GM18508 (cell line): ENCODE measurements around the gene DDAH2.
"Not testable (repeated sequence)": the region's sequence is repeated elsewhere in the genome, so short reads cannot be mapped to it uniquely, and the experiment has no call there.

Experiments used
- ATAC-seq: cut with Tn5 transposase; IDR thresholded peaks from one replicate; pipeline ENCODE4 v1.9.1; 2021; ENCODE audit warnings: moderate number of reproducible peaks; ENCODE audit not compliant: insufficient read depth, unreplicated experiment

The DDAH2 gene

DNA sequence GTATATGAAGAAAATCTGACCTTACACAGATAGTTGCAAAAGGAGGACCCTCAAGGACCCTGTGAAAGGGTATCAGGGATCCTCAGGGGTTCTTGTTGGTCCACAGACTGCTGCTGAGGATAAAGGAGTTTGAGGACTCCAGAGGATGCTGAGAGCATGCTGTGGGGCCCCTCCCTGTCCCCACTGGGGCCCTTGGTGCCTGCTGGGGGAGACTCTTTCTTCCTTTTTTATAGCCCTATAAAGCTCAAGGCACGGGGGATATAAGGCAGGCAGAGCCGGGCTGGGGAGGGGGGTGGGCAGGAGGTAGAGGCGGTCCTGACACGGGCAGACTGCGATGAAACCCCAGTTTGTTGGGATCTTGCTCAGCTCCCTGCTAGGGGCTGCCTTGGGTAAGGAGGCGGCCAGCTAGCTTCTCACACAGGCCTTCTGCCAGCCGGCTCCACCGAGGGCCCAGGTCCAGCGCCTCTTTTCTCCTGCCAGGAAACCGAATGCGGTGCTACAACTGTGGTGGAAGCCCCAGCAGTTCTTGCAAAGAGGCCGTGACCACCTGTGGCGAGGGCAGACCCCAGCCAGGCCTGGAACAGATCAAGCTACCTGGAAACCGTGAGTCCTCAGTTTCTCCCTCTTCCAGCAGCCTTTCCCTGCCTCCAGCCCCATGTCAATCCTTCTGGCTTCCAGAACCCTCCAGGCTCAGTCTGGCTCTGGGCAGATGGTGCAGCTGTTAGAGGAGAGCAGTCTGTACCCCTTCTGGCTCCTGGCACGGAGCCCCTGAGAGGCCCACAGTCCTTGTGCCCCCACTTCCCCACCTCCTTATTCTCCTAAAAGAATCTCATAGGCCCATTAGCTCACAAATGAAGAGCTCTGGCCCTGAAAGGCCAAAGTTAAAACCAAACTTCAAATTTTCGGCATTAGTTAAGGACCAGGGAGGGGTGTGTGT lies 13.8 kb downstream of the DDAH2 start, which contains the start of gene LY6G6D:
Gene LY6G6D, plus strand, starts transcription at position 327 of the 937 bp plus-strand sequence. Its CDS starts 8 bp downstream, at position 335.
- ATAC-seq, result no peak

DNA sequence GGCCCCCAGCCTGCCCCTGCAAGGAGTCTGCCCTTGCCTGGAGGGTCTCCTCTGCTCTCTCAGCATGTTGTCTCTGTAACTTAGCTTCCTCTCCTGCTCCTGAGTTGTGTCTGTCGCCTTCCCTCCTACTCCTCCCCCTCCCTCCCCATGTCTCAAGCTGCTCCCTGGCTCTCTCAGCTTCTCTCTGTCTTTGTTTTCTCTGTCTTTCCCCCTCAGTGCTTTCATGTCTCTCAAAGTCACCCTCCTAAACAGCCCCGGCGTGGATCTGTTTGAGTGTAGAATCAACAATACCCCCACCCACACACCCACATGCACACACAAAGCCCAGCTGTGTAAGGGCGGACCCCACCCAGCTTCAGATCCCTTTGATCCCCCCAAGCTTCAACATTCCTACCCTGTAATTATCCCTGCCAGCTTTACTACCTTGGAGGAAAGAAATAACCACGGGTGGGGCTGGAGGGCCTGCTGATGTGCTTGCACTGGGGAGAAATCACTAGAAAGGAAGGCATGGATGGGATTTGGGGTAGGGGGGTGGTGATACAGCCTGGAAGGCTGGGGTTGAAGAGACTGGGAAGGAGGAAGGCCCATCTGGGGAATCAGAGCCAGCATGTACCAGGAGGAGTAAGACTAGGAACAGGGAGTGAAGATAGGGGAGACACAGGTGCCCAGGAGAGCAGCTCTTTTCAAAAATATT lies 15.0 kb downstream of the DDAH2 start:
- no peak for ATAC-seq

DNA sequence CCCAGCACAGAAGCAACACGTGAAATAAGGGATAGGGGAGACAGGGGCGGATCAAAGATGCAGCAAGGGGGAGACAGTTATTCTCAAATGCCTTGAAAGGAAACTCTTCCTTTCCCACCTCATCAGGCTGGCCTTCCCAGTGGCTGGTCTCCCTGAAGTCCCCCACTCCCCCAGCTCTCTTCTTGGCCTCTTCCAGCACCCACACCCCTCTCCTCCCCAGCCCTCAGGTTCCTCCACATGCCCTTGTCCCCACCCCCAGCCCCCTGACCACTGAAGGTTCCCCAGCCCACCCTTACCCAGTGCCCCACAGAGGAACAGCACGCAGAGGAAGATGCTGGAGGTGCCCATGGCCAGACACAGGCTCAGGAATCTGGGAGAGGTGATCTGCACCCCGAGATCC lies 15.6 kb downstream of the DDAH2 start:
- ATAC-seq, result no peak

DNA sequence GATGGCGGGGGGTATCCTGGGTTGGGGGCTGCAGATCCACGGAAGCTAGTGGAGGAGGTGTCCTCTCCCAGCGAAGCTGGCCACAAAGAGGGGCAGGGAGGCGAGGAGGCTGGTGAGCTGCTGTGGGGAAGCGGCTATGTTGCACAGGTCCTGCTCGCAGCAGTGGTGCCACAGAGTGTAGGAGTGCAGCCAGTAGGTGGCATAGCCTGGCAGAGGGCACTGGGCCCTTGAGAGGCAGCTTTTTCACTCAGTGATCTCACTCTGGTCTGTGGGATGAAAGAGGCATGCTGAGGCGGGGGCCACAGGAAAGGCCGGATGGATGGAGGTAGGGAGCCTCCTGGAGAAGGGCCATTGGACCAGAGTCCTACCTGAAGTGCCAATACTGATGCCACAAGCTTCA lies 16.8 kb downstream of the DDAH2 start:
- ATAC-seq, result no peak

DNA sequence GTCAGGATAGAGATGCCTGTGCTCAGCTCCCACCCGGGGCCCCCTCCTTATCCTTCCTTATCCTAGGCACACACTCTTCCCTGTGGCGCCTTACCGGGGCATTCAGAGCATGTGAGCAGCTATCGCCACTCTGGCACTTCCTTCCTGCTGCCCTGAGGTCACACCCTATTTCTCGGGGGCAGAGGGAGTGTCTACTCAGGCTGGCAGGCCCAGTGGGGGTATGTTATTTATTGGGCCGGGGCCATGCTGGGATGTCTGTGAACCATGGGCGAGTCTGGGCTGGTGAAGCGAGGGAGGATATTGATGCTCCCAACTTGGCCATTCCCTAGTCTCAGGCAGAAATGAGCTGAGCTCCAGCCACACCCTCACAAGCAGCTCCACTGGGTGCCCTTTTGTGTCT lies 17.9 kb downstream of the DDAH2 start:
- no peak for ATAC-seq

DNA sequence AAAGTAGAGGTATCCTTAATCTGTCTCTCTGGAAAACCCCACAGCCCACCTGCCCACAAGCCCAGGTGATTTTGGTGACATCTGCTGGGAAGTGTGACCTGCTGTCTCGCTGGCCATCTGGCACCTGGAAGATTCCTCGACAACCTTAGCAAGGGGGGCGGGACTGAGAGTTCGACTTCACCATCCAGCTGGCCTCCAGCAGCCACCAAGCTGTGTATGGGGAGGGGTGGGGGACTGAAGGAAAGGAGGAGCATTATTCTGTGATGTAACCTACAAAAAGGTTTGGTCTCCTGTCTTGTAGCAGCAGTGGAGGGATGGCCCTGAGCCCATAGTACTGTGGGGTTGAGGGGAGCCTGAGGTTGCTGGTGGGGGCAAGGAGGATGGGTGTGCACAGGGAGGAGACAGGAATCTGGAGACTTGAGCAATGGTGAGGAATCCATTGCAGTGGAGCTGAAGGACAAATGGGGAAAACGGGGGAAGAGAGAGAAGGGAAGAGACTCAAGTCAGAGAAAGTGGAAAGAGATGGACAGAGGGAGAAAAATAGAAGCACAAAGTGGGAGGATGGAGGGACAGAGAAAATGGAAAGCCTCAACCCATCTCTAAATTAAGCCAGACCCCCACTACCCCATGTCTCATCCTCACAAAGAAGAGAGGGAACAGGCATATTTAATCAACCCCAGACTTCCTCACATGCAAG lies 18.4 kb downstream of the DDAH2 start:
- ATAC-seq, result no peak

DNA sequence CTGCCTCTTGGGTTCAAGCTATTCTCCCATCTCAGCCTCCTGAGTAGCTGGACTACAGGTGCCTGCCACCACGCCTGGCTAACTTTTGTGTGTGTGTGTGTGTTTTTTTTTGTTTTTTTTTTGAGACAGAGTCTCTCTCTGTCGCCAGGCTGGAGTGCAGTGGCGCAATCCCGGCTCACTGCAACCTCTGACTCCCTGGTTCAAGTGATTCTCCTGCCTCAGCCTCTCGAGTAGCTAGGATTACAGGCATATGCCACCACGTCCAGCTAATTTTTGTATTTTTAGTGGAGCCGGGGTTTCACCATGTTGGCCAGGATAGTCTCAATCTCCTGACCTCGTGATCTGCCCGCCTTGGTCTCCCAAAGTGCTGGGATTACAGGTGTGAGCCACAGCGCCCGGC lies 19.9 kb downstream of the DDAH2 start:
- not testable (repeated sequence) for ATAC-seq

DNA sequence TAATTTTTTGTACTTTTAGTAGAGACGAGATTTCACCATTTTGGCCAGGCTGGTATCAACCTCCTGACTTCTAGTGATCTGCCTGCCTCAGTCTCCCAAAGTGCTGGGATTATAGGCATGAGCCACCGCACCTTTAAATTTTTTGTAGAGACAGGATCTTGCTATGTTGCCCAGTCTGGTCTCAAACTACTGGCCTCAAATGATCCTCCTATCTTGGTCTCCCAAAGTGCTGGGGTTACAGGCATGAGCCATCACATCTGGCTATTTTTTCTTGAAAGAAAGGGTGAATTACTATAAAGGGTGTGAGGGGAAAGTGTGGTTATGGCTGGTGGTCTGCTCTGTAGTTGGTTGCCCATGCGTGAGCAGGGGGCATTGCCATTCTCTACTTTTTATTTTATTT lies 20.9 kb downstream of the DDAH2 start:
- ATAC-seq, result no peak

DNA sequence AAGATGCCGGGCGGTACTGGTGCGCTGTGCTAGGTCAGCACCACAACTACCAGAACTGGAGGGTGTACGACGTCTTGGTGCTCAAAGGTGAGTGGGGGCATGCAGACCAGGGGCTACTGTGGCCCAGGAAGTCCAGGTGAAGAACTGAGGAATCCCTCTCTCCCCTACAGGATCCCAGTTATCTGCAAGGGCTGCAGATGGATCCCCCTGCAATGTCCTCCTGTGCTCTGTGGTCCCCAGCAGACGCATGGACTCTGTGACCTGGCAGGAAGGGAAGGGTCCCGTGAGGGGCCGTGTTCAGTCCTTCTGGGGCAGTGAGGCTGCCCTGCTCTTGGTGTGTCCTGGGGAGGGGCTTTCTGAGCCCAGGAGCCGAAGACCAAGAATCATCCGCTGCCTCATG lies 21.4 kb downstream of the DDAH2 start:
- ATAC-seq, result no peak

DNA sequence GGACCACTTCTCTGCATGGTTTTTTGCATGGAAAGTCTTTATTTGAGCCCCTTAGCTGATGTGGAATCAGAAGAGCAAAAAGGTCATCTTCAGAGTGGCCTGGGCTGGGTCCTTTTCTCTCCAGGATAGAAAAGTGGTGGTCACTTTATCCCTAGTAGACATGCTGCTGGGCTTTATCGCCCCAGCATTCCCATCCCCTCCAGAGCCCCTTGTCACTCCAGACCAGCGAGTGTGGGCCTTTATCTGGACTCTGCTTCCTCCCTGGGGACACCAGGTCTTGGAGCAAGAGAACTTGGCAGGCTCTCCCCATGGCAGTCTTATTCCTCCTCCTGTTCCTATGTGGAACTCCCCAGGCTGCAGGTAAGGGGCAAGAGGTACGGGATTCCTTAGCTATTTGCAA lies 22.5 kb downstream of the DDAH2 start, which contains the start of gene LY6G6F:
Gene LY6G6F, plus strand, starts transcription at position 268 of the 400 bp plus-strand sequence. Its CDS starts 41 bp downstream, at position 309.
- ATAC-seq, result no peak

DNA sequence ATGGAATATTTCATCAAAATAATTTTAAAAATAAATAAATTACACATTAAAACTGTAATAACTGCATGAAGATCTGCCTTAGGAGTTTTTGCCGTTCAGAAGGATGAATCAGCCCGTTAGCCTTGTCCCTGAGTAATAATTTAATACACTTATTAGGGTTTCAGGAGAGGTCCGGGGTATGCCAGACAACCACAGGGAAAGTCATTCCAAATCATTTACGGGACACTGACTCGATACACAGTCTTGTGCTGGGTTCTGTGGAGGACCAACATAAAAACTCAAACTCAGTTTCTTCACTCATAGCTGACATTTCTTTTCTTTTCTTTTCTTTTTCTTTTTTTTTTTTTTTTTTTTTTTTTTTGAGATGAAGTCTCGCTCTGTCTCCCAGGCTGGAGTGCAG lies 23.2 kb downstream of the DDAH2 start:
- no peak for ATAC-seq

DNA sequence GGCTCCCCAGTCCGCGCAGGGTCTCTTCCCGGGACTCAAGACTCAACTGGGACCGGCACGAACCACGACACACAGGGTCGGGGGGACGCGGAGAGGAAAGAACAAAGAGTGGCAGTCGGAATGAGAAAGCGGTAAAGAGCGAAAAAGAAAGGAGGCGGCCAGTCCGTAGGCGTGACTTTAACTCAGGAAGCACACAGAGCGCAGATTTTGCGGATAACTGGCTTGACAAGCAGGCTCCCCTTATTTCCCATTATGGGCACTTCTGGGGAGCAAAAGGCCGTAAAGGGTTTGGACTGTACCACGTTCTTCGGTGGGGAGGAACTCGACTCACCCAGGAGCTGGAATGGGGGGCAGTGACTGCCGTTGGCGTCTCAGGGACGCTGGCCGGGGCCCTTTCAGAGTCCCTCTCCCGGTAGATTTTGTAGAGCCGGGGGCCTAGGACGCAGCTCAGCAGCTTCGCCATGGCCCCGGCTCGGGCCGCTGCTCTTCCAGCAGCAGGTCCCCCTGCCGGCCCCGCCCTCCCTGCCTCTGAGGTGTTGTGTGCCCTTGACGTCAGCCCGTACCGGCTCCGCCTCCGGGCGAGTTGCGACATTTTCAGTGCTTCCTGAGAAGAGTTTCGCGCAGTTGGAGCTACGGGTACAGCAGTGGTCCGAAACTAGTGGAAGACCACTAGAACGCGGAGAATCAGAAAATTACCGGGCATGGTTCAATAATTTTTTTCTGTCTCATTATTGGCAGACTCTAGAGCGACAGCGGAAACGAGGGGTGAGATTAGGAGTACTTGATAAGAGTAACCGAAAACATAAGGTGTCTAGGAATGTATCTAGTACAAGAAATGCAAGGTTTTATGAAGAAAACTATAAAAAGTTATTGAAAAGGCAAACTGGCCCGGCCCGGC lies 26.0 kb downstream of the DDAH2 start, which contains the start of gene ABHD16A:
Gene ABHD16A, minus strand, starts transcription at position 506 of the 898 bp plus-strand sequence. Its CDS starts 43 bp downstream, at position 463.
- ATAC-seq, result no peak

DNA sequence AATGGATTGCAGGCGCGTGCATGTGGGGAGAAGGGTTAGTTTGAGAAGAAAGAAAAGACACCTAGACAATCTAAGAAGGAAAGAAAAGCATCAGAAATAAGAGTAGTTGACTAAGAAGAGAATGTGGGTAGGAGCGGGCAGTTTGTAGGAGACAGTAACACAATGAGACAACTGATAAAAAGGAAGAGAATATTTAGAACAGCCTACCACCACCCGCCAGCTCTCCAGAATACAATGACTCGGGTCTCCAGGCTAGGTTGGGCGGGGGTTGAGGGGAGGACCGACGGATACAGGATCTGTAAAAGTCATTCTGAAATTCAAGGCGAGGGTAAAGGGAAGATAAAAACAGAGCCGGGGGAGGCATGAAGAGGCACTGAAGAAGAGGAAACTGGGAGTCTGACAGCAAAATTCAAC lies 26.7 kb downstream of the DDAH2 start:
- ATAC-seq, result no peak

DNA sequence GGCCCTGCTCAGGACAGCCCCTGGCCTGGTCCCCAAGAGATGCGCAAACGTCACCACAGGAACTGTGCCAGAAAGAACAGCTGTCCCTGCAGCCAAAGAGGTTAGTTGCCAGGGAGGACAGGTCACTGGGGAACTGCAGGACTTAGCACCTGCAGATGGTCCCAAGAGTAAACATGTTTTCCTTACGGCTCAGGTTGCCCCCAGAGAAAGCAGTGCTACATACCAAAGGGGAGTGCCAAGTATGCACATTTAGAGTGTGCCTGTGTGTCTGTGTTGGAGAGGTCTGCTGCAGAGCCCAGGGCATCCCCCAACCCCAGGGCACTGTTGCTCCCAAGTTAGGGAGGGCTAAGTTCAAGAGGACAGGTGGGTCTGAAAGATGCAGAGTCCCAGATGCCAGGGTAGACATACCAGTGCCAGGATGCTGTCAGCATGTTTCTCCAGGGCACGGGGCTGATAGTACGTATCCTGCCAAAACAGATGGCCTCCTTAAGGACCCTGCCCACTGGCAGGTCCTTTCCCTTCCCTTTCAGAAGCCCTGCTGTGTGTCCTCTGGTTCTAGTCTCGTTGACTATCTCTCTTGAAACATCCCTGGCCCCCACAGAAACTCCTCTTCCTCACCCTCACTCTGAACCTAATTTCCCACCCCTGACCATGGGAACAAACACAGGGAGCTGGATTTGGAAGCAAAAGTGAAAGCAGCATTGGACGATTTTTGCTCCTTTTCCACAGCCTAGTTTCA lies 27.3 kb downstream of the DDAH2 start:
- ATAC-seq, result no peak

DNA sequence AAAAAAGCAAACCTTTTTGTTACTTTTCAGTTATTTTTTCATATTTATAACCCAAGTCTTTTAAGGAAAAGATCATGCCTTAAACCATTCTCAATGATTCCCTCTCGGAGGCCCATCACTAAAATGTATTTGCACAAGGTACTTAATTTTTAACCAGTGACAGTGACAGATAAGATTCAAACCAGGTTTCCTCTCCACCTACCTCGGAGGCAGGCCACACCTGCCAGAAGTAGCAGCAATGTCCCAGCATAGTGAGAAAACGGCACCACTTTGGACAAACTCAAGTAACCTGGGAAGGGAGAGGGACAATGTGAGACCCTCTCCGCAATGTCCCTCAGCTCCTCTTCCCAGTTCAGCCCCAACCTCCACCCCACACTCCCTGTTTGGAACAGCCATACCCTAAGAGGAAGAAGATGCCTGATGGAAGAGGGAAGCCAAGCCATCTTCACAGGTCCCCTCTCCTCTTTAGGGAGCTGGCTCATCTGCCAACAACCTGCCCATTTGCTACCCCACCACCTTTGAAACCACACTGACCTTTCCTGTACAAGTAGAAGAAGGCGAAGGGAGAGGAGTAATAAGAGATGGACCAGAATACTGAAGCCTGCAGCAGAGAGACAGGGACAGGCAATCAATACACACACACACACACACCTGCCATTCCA lies 28.2 kb downstream of the DDAH2 start:
- no peak for ATAC-seq

DNA sequence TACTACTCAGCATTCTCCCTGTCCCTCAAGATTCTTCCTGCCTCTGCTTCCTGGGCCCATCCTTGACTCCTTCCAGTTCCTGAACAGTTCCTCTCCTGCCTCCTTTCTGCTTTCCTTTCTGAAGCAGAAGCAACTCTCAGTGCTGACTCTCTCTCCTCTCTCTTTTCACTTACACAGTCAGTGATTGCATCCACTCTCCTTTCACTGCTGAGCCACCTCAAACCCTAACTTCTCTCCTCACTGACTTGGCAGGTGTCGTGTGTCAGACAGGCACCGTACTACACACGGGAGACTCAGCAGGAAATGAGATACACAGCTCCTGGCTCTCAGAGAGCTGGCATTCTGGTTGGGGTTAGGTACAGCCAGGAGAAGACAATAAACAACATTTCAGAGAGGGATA lies 31.5 kb downstream of the DDAH2 start:
- no peak for ATAC-seq

DNA sequence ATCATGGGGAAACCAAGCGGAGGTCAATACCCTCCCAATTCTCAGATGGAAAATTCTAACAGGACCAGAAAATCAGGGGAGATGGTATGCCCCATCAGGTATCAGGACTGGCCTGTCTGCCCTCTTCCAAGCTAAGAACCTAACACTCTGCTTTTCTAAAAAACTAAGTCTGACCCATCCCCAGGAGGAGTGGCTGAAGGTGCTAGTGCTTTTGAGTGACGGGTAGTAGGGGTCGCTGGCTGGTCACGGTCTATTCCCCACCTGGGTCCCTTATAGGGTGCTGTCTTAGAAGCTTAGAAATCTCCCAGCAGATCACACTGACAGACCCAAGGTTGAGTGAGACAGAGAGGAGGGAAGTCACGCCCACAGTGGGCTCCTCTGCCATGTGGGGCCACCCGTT lies 35.6 kb downstream of the DDAH2 start:
- ATAC-seq, result no peak

DNA sequence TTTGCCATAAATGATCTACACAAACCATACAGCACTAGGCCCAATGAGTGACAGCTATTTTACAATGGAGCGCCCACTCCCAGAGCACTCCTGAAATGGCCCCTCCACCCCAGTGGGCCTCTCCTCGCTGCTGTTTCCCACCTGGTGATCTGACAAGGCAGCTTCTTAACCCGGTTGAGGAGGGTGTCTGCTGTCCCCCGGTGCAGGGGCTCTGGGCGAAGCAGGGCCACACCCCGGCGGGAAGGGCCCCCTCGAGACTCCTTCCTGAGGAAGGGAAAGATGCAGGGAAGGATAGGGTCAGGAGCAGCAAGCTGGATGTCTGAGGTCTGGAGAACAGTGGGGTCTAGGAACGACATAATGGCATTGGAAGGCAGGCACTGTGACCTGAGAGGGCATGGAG lies 36.2 kb downstream of the DDAH2 start:
- ATAC-seq, result no peak
